HG02571 (cell line): ENCODE data around the gene RNASE11.
"Not testable (repeated sequence)": the region's sequence is repeated elsewhere in the genome, so short reads cannot be mapped to it uniquely, and the experiment has no call there.

Experiments used
- ATAC-seq: cut with Tn5 transposase; IDR thresholded peaks from one replicate; pipeline ENCODE4 v1.9.1; 2021; ENCODE audit warnings: mild to moderate bottlenecking, moderate library complexity; ENCODE audit not compliant: unreplicated experiment

The RNASE11 gene

GRCh38 chr14:20583142-20583541, 4.7 kb downstream of the RNASE11 start:
- ATAC-seq, result no peak

GRCh38 chr14:20580242-20580641, 7.6 kb downstream of the RNASE11 start:
- ATAC-seq, result no peak

GRCh38 chr14:20578784-20579502, 8.9 kb downstream of the RNASE11 start:
- ATAC-seq, result no peak

- ATAC-seq, result no peak
Observed at GRCh38 chr14:20578325-20578724, 9.5 kb downstream of the RNASE11 start.

- ATAC-seq, result not testable (repeated sequence)
Observed at GRCh38 chr14:20572382-20572990, 15.3 kb downstream of the RNASE11 start.

GRCh38 chr14:20570720-20571119, 17.1 kb downstream of the RNASE11 start:
- ATAC-seq, result not testable (repeated sequence)

- not testable (repeated sequence) for ATAC-seq
Observed at GRCh38 chr14:20569865-20570264, 17.9 kb downstream of the RNASE11 start.

GRCh38 chr14:20569066-20569465, 18.7 kb downstream of the RNASE11 start:
- ATAC-seq, result no peak

GRCh38 chr14:20568393-20568792, 19.4 kb downstream of the RNASE11 start:
- ATAC-seq, result no peak

GRCh38 chr14:20567199-20567598, 20.6 kb downstream of the RNASE11 start:
- ATAC-seq, result not testable (repeated sequence)

GRCh38 chr14:20564501-20564997, 23.3 kb downstream of the RNASE11 start:
- ATAC-seq, result no peak

- ATAC-seq, result no peak
Observed at GRCh38 chr14:20563971-20564370, 23.8 kb downstream of the RNASE11 start.

GRCh38 chr14:20560961-20561360, 26.8 kb downstream of the RNASE11 start, which contains the start of gene RNASE9:
Gene RNASE9 (minus strand): TSS chr14:20561047.
- ATAC-seq, result no peak

GRCh38 chr14:20559461-20559904, 28.3 kb downstream of the RNASE11 start:
- ATAC-seq, result no peak

- no peak for ATAC-seq
Observed at GRCh38 chr14:20557212-20557542, 30.6 kb downstream of the RNASE11 start.

GRCh38 chr14:20556500-20557211, 31.1 kb downstream of the RNASE11 start:
- no peak for ATAC-seq

- no peak for ATAC-seq
Observed at GRCh38 chr14:20555845-20556244, 32.0 kb downstream of the RNASE11 start.

- no peak for ATAC-seq
Observed at GRCh38 chr14:20553024-20553423, 34.8 kb downstream of the RNASE11 start.

GRCh38 chr14:20551606-20552005, 36.2 kb downstream of the RNASE11 start:
- ATAC-seq, result no peak

GRCh38 chr14:20550926-20551325, 36.9 kb downstream of the RNASE11 start:
- no peak for ATAC-seq

GRCh38 chr14:20548414-20549158, 39.2 kb downstream of the RNASE11 start:
- ATAC-seq, result no peak
